HEK293 (cell line): ENCODE results near the gene SERPINA12.

ENCODE experiments used
- KLF1 ChIP-seq: fragments of 450-650 bp; formaldehyde crosslinking; IDR thresholded peaks from 2 replicates; pipeline ENCODE4 v1.5.1; 2016; ENCODE audit warnings: missing biosample characterization, missing genetic modification characterization
- KLF16 ChIP-seq: fragments of 450-650 bp; formaldehyde crosslinking; IDR thresholded peaks from 2 replicates; pipeline ENCODE4 v1.5.1; 2017; ENCODE audit warnings: missing biosample characterization, missing genetic modification characterization
- ZBTB1 ChIP-seq: fragments of 450-650 bp; formaldehyde crosslinking; IDR thresholded peaks from 2 replicates; pipeline ENCODE4 v1.5.1; 2016; ENCODE audit warnings: missing biosample characterization, missing genetic modification characterization
- ZNF10 ChIP-seq: fragments of 450-650 bp; formaldehyde crosslinking; IDR thresholded peaks from 2 replicates; pipeline ENCODE4 v1.5.1; 2017; ENCODE audit warnings: missing biosample characterization, missing genetic modification characterization
- ZNF121 ChIP-seq: fragments of 450-650 bp; formaldehyde crosslinking; IDR thresholded peaks from 2 replicates; pipeline ENCODE4 v1.5.1; 2016; ENCODE audit warnings: missing biosample characterization, missing genetic modification characterization
- ZNF146 ChIP-seq: fragments of 450-650 bp; formaldehyde crosslinking; IDR thresholded peaks from 2 replicates; pipeline ENCODE4 v1.5.1; 2016; ENCODE audit warnings: missing biosample characterization, missing genetic modification characterization
- ZNF350 ChIP-seq: fragments of 450-650 bp; formaldehyde crosslinking; IDR thresholded peaks from 2 replicates; pipeline ENCODE4 v1.5.0; 2017; ENCODE audit warnings: missing biosample characterization, mild to moderate bottlenecking, missing genetic modification characterization
- ZNF558 ChIP-seq: fragments of 450-650 bp; formaldehyde crosslinking; IDR thresholded peaks from 2 replicates; pipeline ENCODE4 v1.5.1; 2016; ENCODE audit warnings: missing biosample characterization, missing genetic modification characterization
- ZNF785 ChIP-seq: fragments of 450-650 bp; formaldehyde crosslinking; IDR thresholded peaks from 2 replicates; pipeline ENCODE4 v1.5.1; 2016; ENCODE audit warnings: missing biosample characterization, missing genetic modification characterization
- TF ChIP-seq, protein P1 (sequence below): IDR thresholded peaks from 2 replicates; pipeline ENCODE4 v1.6.1; 2011; ENCODE audit warnings: mild to moderate bottlenecking, low read depth, low read length, borderline replicate concordance
- TF ChIP-seq, protein P2 (sequence below): fragments of 450-650 bp; formaldehyde crosslinking; IDR thresholded peaks from 2 replicates; pipeline ENCODE4 v1.5.1; 2016; ENCODE audit warnings: missing biosample characterization, missing genetic modification characterization
- TF ChIP-seq, protein P3 (sequence below): fragments of 450-650 bp; formaldehyde crosslinking; IDR thresholded peaks from 2 replicates; pipeline ENCODE4 v1.5.1; 2016; ENCODE audit warnings: missing biosample characterization, missing genetic modification characterization
- TF ChIP-seq, protein P4 (sequence below): fragments of 450-650 bp; formaldehyde crosslinking; conservative IDR thresholded peaks from 2 replicates; pipeline ENCODE4 v1.5.1; 2016; ENCODE audit warnings: low read depth, missing biosample characterization, missing genetic modification characterization
- TF ChIP-seq, protein P5 (sequence below): fragments of 450-650 bp; formaldehyde crosslinking; IDR thresholded peaks from 2 replicates; pipeline ENCODE4 v1.5.1; 2016; ENCODE audit warnings: missing biosample characterization, missing genetic modification characterization

DNA sequence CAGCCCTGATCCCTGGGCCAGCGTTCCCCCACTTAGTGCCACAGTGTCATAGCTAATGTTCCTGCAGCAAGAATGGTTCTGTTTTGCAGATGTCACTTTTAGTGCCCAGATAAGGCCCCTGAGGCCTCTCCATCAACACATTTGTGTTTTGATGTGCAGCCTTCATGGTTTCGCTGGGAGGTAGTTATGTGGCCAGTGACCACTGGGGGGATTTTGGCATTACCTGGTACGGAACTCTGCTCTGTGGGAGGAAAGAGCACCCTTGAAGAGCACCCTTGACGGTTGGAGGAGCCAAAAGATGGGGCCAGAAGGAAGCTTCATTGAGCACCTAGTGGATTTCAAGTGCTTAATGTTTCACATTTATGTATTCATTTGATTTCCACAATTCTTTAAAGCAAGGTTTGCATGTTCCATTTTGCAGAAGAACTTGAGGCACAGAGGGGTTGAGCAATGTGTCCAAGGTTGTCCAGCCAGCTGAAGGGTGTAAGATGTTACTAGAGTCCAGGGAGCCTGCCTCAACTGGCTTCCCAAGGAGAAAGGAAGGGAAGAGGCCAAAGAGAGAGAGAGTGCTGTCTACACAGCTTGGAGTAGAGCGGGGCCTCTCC, 69.7 kb downstream of the SERPINA12 start:
- TF ChIP-seq, protein P1, sequence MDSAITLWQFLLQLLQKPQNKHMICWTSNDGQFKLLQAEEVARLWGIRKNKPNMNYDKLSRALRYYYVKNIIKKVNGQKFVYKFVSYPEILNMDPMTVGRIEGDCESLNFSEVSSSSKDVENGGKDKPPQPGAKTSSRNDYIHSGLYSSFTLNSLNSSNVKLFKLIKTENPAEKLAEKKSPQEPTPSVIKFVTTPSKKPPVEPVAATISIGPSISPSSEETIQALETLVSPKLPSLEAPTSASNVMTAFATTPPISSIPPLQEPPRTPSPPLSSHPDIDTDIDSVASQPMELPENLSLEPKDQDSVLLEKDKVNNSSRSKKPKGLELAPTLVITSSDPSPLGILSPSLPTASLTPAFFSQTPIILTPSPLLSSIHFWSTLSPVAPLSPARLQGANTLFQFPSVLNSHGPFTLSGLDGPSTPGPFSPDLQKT, result no peak
- TF ChIP-seq, protein P2, sequence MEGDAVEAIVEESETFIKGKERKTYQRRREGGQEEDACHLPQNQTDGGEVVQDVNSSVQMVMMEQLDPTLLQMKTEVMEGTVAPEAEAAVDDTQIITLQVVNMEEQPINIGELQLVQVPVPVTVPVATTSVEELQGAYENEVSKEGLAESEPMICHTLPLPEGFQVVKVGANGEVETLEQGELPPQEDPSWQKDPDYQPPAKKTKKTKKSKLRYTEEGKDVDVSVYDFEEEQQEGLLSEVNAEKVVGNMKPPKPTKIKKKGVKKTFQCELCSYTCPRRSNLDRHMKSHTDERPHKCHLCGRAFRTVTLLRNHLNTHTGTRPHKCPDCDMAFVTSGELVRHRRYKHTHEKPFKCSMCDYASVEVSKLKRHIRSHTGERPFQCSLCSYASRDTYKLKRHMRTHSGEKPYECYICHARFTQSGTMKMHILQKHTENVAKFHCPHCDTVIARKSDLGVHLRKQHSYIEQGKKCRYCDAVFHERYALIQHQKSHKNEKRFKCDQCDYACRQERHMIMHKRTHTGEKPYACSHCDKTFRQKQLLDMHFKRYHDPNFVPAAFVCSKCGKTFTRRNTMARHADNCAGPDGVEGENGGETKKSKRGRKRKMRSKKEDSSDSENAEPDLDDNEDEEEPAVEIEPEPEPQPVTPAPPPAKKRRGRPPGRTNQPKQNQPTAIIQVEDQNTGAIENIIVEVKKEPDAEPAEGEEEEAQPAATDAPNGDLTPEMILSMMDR (tag by site-specific recombination), result no peak
- TF ChIP-seq ZNF350 (tag by site-specific recombination) (no peak), KLF1 (tag by site-specific recombination) (no peak), KLF16 (no peak), ZNF558 (tag by site-specific recombination) (no peak), ZNF10 (tag by site-specific recombination) (no peak), ZNF785 (no peak), ZBTB1 (tag by site-specific recombination) (no peak), ZNF121 (no peak), ZNF146 (tag by site-specific recombination) (no peak)
- TF ChIP-seq, protein P3, sequence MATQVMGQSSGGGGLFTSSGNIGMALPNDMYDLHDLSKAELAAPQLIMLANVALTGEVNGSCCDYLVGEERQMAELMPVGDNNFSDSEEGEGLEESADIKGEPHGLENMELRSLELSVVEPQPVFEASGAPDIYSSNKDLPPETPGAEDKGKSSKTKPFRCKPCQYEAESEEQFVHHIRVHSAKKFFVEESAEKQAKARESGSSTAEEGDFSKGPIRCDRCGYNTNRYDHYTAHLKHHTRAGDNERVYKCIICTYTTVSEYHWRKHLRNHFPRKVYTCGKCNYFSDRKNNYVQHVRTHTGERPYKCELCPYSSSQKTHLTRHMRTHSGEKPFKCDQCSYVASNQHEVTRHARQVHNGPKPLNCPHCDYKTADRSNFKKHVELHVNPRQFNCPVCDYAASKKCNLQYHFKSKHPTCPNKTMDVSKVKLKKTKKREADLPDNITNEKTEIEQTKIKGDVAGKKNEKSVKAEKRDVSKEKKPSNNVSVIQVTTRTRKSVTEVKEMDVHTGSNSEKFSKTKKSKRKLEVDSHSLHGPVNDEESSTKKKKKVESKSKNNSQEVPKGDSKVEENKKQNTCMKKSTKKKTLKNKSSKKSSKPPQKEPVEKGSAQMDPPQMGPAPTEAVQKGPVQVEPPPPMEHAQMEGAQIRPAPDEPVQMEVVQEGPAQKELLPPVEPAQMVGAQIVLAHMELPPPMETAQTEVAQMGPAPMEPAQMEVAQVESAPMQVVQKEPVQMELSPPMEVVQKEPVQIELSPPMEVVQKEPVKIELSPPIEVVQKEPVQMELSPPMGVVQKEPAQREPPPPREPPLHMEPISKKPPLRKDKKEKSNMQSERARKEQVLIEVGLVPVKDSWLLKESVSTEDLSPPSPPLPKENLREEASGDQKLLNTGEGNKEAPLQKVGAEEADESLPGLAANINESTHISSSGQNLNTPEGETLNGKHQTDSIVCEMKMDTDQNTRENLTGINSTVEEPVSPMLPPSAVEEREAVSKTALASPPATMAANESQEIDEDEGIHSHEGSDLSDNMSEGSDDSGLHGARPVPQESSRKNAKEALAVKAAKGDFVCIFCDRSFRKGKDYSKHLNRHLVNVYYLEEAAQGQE, result no peak
- TF ChIP-seq, protein P4, sequence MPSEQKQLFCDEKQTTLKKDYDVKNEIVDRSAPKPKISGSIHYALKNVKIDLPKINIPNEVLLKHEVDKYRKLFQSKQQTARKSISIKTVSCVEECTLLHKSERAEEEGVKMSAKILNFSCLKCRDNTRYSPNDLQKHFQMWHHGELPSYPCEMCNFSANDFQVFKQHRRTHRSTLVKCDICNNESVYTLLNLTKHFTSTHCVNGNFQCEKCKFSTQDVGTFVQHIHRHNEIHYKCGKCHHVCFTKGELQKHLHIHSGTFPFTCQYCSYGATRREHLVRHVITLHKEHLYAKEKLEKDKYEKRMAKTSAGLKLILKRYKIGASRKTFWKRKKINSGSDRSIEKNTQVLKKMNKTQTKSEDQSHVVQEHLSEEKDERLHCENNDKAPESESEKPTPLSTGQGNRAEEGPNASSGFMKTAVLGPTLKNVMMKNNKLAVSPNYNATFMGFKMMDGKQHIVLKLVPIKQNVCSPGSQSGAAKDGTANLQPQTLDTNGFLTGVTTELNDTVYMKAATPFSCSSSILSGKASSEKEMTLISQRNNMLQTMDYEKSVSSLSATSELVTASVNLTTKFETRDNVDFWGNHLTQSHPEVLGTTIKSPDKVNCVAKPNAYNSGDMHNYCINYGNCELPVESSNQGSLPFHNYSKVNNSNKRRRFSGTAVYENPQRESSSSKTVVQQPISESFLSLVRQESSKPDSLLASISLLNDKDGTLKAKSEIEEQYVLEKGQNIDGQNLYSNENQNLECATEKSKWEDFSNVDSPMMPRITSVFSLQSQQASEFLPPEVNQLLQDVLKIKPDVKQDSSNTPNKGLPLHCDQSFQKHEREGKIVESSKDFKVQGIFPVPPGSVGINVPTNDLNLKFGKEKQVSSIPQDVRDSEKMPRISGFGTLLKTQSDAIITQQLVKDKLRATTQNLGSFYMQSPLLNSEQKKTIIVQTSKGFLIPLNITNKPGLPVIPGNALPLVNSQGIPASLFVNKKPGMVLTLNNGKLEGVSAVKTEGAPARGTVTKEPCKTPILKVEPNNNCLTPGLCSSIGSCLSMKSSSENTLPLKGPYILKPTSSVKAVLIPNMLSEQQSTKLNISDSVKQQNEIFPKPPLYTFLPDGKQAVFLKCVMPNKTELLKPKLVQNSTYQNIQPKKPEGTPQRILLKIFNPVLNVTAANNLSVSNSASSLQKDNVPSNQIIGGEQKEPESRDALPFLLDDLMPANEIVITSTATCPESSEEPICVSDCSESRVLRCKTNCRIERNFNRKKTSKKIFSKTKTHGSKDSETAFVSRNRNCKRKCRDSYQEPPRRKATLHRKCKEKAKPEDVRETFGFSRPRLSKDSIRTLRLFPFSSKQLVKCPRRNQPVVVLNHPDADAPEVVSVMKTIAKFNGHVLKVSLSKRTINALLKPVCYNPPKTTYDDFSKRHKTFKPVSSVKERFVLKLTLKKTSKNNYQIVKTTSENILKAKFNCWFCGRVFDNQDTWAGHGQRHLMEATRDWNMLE (tag by site-specific recombination), result no peak
- TF ChIP-seq, protein P5, sequence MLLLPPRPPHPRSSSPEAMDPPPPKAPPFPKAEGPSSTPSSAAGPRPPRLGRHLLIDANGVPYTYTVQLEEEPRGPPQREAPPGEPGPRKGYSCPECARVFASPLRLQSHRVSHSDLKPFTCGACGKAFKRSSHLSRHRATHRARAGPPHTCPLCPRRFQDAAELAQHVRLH (tag by site-specific recombination), result no peak
